SK-N-SH treated with all-trans-retinoic acid at 6 μM for 48 hours (cell line): ENCODE results near the gene SMNDC1.

ENCODE experiments used
- ATAC-seq: fragments of 200-7000 bp; cut with Tn5 transposase; 3 replicates; pipeline ENCODE4 v1.9.1; 2020; ENCODE audit warnings: mild to moderate bottlenecking, moderate library complexity
- ARNTL ChIP-seq: fragments of 450-650 bp; formaldehyde crosslinking; IDR thresholded peaks from 2 replicates; pipeline ENCODE4 v1.5.0; 2020; ENCODE audit warnings: low read depth, mild to moderate bottlenecking, moderate library complexity, borderline replicate concordance
- BACH2 ChIP-seq: fragments of 250-450 bp; sonication (Bioruptor Pico); IDR thresholded peaks from 2 replicates; pipeline ENCODE4 v1.9.0; 2021; ENCODE audit warnings: mild to moderate bottlenecking, borderline replicate concordance
- ESRRG ChIP-seq: fragments of 250-450 bp; sonication (Bioruptor Pico); IDR thresholded peaks from 2 replicates; pipeline ENCODE4 v1.6.1; 2021; ENCODE audit warnings: mild to moderate bottlenecking
- GLIS3 ChIP-seq: fragments of 250-450 bp; sonication (Bioruptor Pico); IDR thresholded peaks from 2 replicates; pipeline ENCODE4 v1.5.0; 2020; ENCODE audit warnings: mild to moderate bottlenecking, moderate library complexity
- ISL1 ChIP-seq: fragments of 250-450 bp; sonication (Bioruptor Pico); IDR thresholded peaks from 2 replicates; pipeline ENCODE4 v2.1.2; 2022; ENCODE audit warnings: mild to moderate bottlenecking, moderate library complexity
- OSR1 ChIP-seq: fragments of 250-450 bp; sonication (Bioruptor Pico); IDR thresholded peaks from 2 replicates; pipeline ENCODE4 v1.8.0; 2022; ENCODE audit warnings: moderate library complexity, mild to moderate bottlenecking, inconsistent platforms
- PPARA ChIP-seq: fragments of 250-450 bp; sonication (Bioruptor Pico); IDR thresholded peaks from 2 replicates; pipeline ENCODE4 v1.5.0; 2020; ENCODE audit warnings: mild to moderate bottlenecking, borderline replicate concordance
- RARB ChIP-seq: fragments of 250-450 bp; sonication (Bioruptor Pico); IDR thresholded peaks from 2 replicates; pipeline ENCODE4 v1.8.0; 2021; ENCODE audit warnings: mild to moderate bottlenecking, moderate library complexity
- SNAI2 ChIP-seq: fragments of 250-450 bp; sonication (Bioruptor Pico); IDR thresholded peaks from 2 replicates; pipeline ENCODE4 v1.5.0; 2020; ENCODE audit warnings: mild to moderate bottlenecking, moderate library complexity
- TCF4 ChIP-seq: fragments of 250-450 bp; sonication (Bioruptor Pico); IDR thresholded peaks from 2 replicates; pipeline ENCODE4 v1.8.0; 2021; ENCODE audit warnings: mild to moderate bottlenecking, moderate library complexity, borderline replicate concordance
- TOX ChIP-seq: fragments of 250-450 bp; sonication (Bioruptor Pico); IDR thresholded peaks from 2 replicates; pipeline ENCODE4 v1.8.0; 2021; ENCODE audit warnings: mild to moderate bottlenecking, moderate library complexity, borderline replicate concordance
- ZC3H10 ChIP-seq: fragments of 250-450 bp; sonication (Bioruptor Pico); IDR thresholded peaks from 2 replicates; pipeline ENCODE4 v1.5.1; 2021; ENCODE audit warnings: mild to moderate bottlenecking, moderate library complexity
- ZFP3 ChIP-seq: fragments of 250-450 bp; sonication (Bioruptor Pico); IDR thresholded peaks from 2 replicates; pipeline ENCODE4 v1.5.0; 2020; ENCODE audit warnings: mild to moderate bottlenecking, moderate library complexity
- ZFP30 ChIP-seq: fragments of 450-650 bp; formaldehyde crosslinking; IDR thresholded peaks from 2 replicates; pipeline ENCODE4 v1.5.0; 2022; ENCODE audit warnings: mild to moderate bottlenecking, moderate library complexity
- ZNF565 ChIP-seq: fragments of 450-650 bp; formaldehyde crosslinking; conservative IDR thresholded peaks from 2 replicates; pipeline ENCODE4 v1.5.0; 2020; ENCODE audit warnings: low read depth, mild to moderate bottlenecking, moderate library complexity
- ZNF70 ChIP-seq: fragments of 450-650 bp; formaldehyde crosslinking; IDR thresholded peaks from 2 replicates; pipeline ENCODE4 v1.5.0; 2020; ENCODE audit warnings: mild to moderate bottlenecking, moderate library complexity
- ZNF8 ChIP-seq: fragments of 450-650 bp; formaldehyde crosslinking; IDR thresholded peaks from 2 replicates; pipeline ENCODE4 v1.5.0; 2020; ENCODE audit warnings: mild to moderate bottlenecking, moderate library complexity
- TF ChIP-seq, protein P1 (sequence below): fragments of 250-450 bp; sonication (Bioruptor Pico); IDR thresholded peaks from 2 replicates; pipeline ENCODE4 v1.5.1; 2021; ENCODE audit warnings: mild to moderate bottlenecking, moderate library complexity
- TF ChIP-seq, protein P2 (sequence below): fragments of 250-450 bp; sonication (Bioruptor Pico); IDR thresholded peaks from 2 replicates; pipeline ENCODE4 v1.8.0; 2021; ENCODE audit warnings: low read depth, mild to moderate bottlenecking, moderate library complexity, borderline replicate concordance
- TF ChIP-seq, protein P3 (sequence below): fragments of 250-450 bp; sonication (Bioruptor Pico); IDR thresholded peaks from 2 replicates; pipeline ENCODE4 v1.8.0; 2020; ENCODE audit warnings: mild to moderate bottlenecking, moderate library complexity, borderline replicate concordance
- TF ChIP-seq, protein P4 (sequence below): fragments of 250-450 bp; sonication (Bioruptor Pico); IDR thresholded peaks from 2 replicates; pipeline ENCODE4 v1.5.0; 2020; ENCODE audit warnings: mild to moderate bottlenecking, moderate library complexity
- TF ChIP-seq, protein P5 (sequence below): fragments of 250-450 bp; sonication (Bioruptor Pico); IDR thresholded peaks from 2 replicates; pipeline ENCODE4 v1.5.1; 2020; ENCODE audit warnings: low read depth, mild to moderate bottlenecking, moderate library complexity

The SMNDC1 gene

DNA sequence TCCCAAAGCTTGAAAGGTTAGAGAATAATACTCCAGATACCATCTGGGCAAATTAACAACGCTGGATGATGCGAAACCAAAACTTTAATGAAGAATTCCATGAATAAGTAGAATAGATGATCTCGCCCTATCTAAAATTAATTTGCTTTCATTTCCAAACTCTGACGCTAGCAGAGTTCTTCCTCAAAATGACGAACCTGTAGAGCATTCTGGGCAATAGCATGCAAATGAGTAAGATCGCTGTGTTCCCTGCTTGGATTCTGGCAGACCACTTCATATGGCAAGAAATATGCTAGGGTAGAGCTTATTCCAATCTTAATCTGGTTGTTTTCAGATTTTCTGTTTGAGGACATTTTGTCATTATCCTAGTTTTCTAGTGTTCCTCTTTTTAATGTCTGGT, 36.1 kb upstream of the SMNDC1 start:
- ATAC-seq, result no peak
- TF ChIP-seq RARB (CRISPR knock-in tag), result no peak
- no peak for TF ChIP-seq ISL1 (CRISPR knock-in tag)
- no peak for TF ChIP-seq ZFP30 (CRISPR knock-in tag)
- TF ChIP-seq ZC3H10 (CRISPR knock-in tag), result no peak
- no peak for TF ChIP-seq ESRRG (CRISPR knock-in tag)
- TF ChIP-seq, protein P1, sequence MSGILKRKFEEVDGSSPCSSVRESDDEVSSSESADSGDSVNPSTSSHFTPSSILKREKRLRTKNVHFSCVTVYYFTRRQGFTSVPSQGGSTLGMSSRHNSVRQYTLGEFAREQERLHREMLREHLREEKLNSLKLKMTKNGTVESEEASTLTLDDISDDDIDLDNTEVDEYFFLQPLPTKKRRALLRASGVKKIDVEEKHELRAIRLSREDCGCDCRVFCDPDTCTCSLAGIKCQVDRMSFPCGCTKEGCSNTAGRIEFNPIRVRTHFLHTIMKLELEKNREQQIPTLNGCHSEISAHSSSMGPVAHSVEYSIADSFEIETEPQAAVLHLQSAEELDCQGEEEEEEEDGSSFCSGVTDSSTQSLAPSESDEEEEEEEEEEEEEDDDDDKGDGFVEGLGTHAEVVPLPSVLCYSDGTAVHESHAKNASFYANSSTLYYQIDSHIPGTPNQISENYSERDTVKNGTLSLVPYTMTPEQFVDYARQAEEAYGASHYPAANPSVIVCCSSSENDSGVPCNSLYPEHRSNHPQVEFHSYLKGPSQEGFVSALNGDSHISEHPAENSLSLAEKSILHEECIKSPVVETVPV (CRISPR knock-in tag), result no peak
- TF ChIP-seq ARNTL (CRISPR knock-in tag), result no peak
- TF ChIP-seq, protein P2, sequence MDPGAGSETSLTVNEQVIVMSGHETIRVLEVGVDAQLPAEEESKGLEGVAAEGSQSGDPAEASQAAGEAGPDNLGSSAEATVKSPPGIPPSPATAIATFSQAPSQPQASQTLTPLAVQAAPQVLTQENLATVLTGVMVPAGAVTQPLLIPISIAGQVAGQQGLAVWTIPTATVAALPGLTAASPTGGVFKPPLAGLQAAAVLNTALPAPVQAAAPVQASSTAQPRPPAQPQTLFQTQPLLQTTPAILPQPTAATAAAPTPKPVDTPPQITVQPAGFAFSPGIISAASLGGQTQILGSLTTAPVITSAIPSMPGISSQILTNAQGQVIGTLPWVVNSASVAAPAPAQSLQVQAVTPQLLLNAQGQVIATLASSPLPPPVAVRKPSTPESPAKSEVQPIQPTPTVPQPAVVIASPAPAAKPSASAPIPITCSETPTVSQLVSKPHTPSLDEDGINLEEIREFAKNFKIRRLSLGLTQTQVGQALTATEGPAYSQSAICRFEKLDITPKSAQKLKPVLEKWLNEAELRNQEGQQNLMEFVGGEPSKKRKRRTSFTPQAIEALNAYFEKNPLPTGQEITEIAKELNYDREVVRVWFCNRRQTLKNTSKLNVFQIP, result no peak
- TF ChIP-seq SNAI2 (CRISPR knock-in tag), result no peak
- TF ChIP-seq, protein P3, sequence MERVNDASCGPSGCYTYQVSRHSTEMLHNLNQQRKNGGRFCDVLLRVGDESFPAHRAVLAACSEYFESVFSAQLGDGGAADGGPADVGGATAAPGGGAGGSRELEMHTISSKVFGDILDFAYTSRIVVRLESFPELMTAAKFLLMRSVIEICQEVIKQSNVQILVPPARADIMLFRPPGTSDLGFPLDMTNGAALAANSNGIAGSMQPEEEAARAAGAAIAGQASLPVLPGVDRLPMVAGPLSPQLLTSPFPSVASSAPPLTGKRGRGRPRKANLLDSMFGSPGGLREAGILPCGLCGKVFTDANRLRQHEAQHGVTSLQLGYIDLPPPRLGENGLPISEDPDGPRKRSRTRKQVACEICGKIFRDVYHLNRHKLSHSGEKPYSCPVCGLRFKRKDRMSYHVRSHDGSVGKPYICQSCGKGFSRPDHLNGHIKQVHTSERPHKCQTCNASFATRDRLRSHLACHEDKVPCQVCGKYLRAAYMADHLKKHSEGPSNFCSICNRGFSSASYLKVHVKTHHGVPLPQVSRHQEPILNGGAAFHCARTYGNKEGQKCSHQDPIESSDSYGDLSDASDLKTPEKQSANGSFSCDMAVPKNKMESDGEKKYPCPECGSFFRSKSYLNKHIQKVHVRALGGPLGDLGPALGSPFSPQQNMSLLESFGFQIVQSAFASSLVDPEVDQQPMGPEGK, result no peak
- no peak for TF ChIP-seq ZNF8
- no peak for TF ChIP-seq PPARA (CRISPR knock-in tag)
- TF ChIP-seq GLIS3 (CRISPR knock-in tag), result no peak
- TF ChIP-seq TCF4 (CRISPR knock-in tag), result no peak

DNA sequence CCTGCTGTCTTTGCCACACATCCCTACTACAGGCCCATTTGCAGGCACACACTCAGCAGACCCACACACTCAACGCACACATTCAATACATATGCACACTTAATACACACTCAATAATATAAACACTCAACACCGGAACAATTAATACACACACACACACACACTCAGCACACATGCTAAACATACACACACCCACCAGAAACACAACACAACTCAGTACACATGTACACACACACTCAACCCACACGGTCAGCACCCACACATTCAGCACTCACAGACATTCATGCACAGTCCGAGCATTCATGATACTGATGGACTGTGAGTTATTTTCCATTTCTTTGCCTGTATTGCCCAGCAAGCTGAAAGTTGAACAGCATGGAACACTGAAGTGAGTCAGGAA, 35.4 kb upstream of the SMNDC1 start:
- no peak for ATAC-seq
- no peak for TF ChIP-seq SNAI2 (CRISPR knock-in tag)
- no peak for TF ChIP-seq BACH2 (CRISPR knock-in tag)
- no peak for TF ChIP-seq TCF4 (CRISPR knock-in tag)
- no peak for TF ChIP-seq ESRRG (CRISPR knock-in tag)
- no peak for TF ChIP-seq TOX (CRISPR knock-in tag)
- TF ChIP-seq ZNF70 (CRISPR knock-in tag), result no peak
- TF ChIP-seq, protein P4, sequence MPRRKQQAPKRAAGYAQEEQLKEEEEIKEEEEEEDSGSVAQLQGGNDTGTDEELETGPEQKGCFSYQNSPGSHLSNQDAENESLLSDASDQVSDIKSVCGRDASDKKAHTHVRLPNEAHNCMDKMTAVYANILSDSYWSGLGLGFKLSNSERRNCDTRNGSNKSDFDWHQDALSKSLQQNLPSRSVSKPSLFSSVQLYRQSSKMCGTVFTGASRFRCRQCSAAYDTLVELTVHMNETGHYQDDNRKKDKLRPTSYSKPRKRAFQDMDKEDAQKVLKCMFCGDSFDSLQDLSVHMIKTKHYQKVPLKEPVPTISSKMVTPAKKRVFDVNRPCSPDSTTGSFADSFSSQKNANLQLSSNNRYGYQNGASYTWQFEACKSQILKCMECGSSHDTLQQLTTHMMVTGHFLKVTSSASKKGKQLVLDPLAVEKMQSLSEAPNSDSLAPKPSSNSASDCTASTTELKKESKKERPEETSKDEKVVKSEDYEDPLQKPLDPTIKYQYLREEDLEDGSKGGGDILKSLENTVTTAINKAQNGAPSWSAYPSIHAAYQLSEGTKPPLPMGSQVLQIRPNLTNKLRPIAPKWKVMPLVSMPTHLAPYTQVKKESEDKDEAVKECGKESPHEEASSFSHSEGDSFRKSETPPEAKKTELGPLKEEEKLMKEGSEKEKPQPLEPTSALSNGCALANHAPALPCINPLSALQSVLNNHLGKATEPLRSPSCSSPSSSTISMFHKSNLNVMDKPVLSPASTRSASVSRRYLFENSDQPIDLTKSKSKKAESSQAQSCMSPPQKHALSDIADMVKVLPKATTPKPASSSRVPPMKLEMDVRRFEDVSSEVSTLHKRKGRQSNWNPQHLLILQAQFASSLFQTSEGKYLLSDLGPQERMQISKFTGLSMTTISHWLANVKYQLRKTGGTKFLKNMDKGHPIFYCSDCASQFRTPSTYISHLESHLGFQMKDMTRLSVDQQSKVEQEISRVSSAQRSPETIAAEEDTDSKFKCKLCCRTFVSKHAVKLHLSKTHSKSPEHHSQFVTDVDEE (CRISPR knock-in tag), result no peak
- no peak for TF ChIP-seq ISL1 (CRISPR knock-in tag)
- TF ChIP-seq, protein P3, result no peak
- TF ChIP-seq, protein P1 (CRISPR knock-in tag), result no peak
- TF ChIP-seq, protein P5, sequence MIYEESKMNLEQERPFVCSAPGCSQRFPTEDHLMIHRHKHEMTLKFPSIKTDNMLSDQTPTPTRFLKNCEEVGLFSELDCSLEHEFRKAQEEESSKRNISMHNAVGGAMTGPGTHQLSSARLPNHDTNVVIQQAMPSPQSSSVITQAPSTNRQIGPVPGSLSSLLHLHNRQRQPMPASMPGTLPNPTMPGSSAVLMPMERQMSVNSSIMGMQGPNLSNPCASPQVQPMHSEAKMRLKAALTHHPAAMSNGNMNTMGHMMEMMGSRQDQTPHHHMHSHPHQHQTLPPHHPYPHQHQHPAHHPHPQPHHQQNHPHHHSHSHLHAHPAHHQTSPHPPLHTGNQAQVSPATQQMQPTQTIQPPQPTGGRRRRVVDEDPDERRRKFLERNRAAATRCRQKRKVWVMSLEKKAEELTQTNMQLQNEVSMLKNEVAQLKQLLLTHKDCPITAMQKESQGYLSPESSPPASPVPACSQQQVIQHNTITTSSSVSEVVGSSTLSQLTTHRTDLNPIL, result no peak
- TF ChIP-seq ZNF8, result no peak
- TF ChIP-seq RARB (CRISPR knock-in tag), result no peak
- no peak for TF ChIP-seq ZC3H10 (CRISPR knock-in tag)
- TF ChIP-seq ZNF565, result no peak
- TF ChIP-seq, protein P2, result no peak
- TF ChIP-seq ARNTL (CRISPR knock-in tag), result no peak
- TF ChIP-seq OSR1 (CRISPR knock-in tag), result no peak
- TF ChIP-seq ZFP30 (CRISPR knock-in tag), result no peak
- no peak for TF ChIP-seq ZFP3 (CRISPR knock-in tag)
- TF ChIP-seq, all 23 proteins: peak for 0
